Activated naive CD4-positive, alpha-beta T cell treated with anti-CD3 and anti-CD28 coated beads, Interleukin-2, amount 50 U/mL, for 72 hours (primary cell): ENCODE measurements around the gene ROBO2. TPM values are rescaled to one million over a fixed set of nuclear protein-coding genes. Genes with fewer than 3 reads are reported as not detected.
"Not testable (repeated sequence)": the region's sequence is repeated elsewhere in the genome, so short reads cannot be mapped to it uniquely, and the experiment has no call there.

Experiments used
- ATAC-seq, 2 donors: fragments of 150-1000 bp; cut with Tn5 transposase; 2 replicates each; pipeline ENCODE4 v1.10.0; 2021; ENCODE audit warnings: mild to moderate bottlenecking in 2 of 2, moderate library complexity in 2 of 2
- DNase-seq, 2 donors: peaks; one replicate each; pipeline ENCODE4 v3.0.0; 2021 to 2022; ENCODE audit warnings: low spot score in 2 of 2
- H3K27ac Mint-ChIP-seq, 2 donors: one replicate each; pipeline ENCODE4 v1.8.0; 2022; ENCODE audit warnings: mild to moderate bottlenecking in 2 of 2, mixed read lengths in 2 of 2
- H3K36me3 Mint-ChIP-seq, 2 donors: one replicate each; pipeline ENCODE4 v1.8.0; 2022; ENCODE audit warnings: mixed read lengths in 2 of 2
- H3K9me3 Mint-ChIP-seq, 2 donors: one replicate each; pipeline ENCODE4 v1.8.0; 2022; ENCODE audit warnings: mixed read lengths in 2 of 2
- total RNA-seq, 2 donors: library from RNA; stranded (reverse); gene quantifications; one replicate each; pipeline ENCODE4 v1.2.3, GENCODE V29; 2022

Gene ROBO2
- total RNA-seq, 2 donors from 2014 or later, result not detected

DNA sequence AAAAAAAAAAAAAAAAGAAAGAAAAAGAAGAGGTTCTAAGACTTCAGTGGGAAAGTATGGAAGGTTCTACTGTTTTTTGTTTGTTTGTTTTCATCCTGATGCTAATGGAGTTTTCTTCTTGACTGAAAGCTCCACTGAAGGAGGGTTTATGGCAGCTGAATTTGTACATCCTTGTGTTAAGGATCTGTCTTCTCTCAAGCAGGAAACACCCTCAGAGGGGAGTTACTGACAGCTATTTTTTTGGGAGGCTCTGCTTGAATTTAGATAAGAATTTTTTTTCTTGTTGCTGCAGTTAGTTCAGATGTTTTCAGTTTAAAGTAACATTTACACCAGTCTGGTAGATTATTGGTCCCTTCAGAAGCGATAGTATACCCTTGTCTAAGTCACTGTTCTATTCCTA, 325.3 kb downstream of the ROBO2 start:
- Mint-ChIP-seq H3K27ac (no peak overlapping the region), H3K36me3 (peaks cover 0 to 12% of the 10 kb centered on the region in 2 donors), H3K9me3 (peaks cover 25 to 33% of the 10 kb centered on the region in 2 donors)
- no peak for DNase-seq
- ATAC-seq, result no peak

DNA sequence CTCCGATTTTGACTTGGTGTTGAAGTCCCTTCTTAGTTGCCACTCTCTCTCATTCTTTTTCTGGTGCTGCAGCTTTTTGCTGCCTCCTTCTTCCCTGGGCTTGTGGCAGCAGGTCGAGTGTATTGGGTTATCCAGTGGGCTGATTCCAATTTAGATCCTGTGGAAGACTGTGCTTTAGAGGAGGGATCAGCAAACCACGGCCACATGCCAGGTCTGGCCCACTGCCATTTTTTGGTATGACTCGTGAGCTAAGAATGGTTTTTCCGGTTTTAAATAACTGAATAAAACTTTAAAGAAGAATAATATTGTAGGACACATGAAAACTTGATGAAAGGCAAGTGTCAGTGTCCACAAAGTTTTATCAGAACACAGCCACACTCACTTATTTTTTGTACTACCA, 330.5 kb downstream of the ROBO2 start:
- ATAC-seq (no peak), DNase-seq (no peak)
- Mint-ChIP-seq H3K9me3 (peaks cover 8 to 20% of the 10 kb centered on the region in 2 donors), H3K27ac (no peak overlapping the region), H3K36me3 (no peaks in the 10 kb centered on the region)

DNA sequence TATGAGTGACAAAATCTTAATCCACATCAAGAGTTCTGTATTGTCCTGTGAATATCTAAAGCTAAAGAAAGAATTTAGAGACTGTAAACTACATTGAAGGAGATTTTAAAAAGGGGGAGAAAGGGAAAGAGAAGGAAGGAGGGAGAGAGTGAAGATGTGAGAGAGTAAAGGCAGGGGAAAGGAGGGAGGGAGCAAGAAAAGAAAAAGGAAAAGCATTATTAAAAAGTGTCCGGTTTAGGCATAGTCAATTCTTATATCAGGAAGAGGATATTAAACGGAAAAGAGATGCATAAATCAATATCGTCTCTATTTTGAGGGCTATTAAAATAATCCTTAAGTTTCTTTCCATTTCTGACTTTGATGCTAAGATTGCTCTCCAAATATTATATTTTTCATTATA, 332.1 kb downstream of the ROBO2 start:
- no peak overlapping the region for H3K27ac Mint-ChIP-seq
- no peaks in the 10 kb centered on the region for H3K36me3 Mint-ChIP-seq
- no peak for DNase-seq
- peaks cover 12 to 13% of the 10 kb centered on the region in 2 donors for H3K9me3 Mint-ChIP-seq
- no peak for ATAC-seq

DNA sequence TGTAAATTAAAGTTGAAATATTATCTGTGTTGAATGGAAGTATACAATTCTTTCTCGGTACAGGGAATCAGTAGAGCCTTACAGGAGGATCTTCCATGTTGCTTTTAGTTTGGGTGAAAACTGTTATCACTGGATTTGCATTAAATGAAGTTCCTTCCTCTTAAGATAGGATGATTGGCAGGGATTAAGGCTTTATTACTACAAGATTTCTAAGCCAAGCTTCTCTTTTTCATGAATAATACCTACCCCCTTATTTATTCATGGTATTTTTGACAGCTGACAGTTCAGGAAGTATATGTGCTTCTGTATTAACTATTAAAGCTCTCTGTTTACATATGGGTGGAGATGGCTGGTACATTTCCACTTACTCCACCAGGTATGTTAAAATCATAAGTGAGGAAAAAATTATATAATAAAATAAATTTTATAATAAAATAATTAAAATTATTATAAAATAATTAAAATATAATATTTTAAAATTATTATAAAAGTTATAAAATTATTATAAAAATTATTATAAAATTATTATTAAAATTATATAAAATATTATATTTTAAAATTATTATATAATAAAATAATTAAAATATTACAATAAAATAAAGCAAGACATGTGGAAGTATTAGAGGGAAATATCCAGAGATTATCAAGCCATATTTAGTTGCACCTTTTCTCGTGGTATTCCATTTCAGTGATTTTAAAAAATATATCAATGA, 332.9 kb downstream of the ROBO2 start:
- peaks cover 12 to 13% of the 10 kb centered on the region in 2 donors for H3K9me3 Mint-ChIP-seq
- no peak overlapping the region for H3K27ac Mint-ChIP-seq
- H3K36me3 Mint-ChIP-seq, result no peaks in the 10 kb centered on the region
- ATAC-seq (no peak), DNase-seq (no peak)

DNA sequence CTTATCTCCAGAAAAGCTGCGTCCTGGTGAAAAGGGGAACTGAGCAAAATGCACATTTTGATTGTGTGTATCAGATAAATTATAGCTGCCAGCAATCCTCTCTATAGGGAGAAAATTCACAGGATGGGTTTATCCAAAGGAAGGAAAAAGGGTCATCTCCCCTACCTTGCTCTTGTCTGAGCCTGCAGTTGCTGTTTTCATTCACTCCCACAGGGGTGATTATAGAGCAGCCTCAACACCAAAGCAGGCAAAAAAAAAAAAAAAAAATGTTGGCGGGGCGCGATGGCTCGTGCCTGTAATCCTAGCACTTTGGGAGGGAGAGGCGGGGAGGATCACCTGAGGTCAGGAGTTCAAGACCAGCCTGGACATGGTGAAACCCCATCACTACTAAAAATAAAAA, 333.7 kb downstream of the ROBO2 start:
- H3K36me3 Mint-ChIP-seq, result no peaks in the 10 kb centered on the region
- no peak overlapping the region for H3K27ac Mint-ChIP-seq
- no peak for DNase-seq
- no peak for ATAC-seq
- peaks cover 12 to 13% of the 10 kb centered on the region in 2 donors for H3K9me3 Mint-ChIP-seq

DNA sequence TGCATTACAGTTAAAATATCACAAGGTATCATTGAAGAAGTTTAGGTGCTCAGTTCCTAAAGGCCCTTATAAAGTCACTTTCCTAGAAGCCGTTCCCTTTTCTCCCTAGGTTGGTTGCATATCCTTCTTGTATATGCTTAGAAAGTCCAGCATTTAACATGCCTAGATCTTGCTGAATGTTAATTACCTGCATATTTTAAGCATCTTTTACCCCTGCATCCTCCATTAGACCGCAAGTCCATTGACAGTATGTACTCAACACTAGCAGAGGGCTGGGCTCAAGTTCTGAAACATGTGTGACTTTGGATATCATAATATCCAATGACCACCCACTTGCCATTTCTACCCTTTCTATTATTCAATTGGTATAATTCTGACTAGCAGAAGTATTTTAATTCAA, 336.6 kb downstream of the ROBO2 start:
- ATAC-seq, result no peak
- Mint-ChIP-seq H3K36me3 (no peaks in the 10 kb centered on the region), H3K9me3 (peaks cover 5 to 21% of the 10 kb centered on the region in 2 donors), H3K27ac (no peak overlapping the region)
- no peak for DNase-seq

DNA sequence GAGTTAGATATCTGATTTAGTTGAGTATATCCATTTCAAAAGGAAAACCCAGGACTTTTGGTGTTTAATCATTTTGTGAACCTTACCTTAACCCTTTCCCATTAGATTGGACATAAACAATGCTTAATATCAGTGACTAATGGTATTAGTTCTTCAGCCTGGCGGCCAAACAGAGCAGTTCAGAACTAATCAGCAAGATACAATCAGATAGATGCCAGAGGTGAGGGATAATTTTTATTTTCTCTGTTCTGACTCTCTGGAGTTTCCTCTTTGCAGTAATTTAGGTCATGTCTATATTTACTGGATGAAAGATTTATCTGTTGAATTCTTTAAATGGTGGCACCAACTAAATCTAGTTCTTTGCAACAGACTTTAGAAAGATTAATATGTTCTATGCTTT, 337.8 kb downstream of the ROBO2 start:
- ATAC-seq, result no peak

DNA sequence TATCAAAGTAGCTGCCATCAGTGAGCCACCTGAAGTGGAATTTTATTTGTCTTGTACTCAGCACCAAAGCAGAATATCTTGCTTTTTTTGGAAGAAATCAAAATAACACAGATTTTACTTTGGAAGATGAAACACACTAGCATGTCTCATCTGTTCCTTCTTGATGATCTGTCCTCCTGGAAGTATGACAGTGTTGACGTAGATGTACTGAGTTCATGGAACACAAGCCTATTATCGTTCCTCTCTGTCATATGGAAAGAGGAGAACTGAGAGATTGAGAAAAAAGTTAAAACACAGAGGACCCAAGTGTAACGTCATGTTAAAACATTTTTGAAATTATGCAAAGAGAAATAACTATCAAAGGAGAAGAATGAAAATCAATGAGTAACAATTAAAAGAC, 340.2 kb downstream of the ROBO2 start:
- DNase-seq, result no peak
- Mint-ChIP-seq H3K36me3 (no peaks in the 10 kb centered on the region), H3K27ac (no peak overlapping the region), H3K9me3 (peaks cover 10 to 25% of the 10 kb centered on the region in 2 donors)
- ATAC-seq, result no peak

More for the DNA sequence above, 337.8 kb downstream of the ROBO2 start:
- no peak overlapping the region for H3K27ac Mint-ChIP-seq
- no peak for DNase-seq
- peaks cover 10 to 25% of the 10 kb centered on the region in 2 donors for H3K9me3 Mint-ChIP-seq
- no peaks in the 10 kb centered on the region for H3K36me3 Mint-ChIP-seq

DNA sequence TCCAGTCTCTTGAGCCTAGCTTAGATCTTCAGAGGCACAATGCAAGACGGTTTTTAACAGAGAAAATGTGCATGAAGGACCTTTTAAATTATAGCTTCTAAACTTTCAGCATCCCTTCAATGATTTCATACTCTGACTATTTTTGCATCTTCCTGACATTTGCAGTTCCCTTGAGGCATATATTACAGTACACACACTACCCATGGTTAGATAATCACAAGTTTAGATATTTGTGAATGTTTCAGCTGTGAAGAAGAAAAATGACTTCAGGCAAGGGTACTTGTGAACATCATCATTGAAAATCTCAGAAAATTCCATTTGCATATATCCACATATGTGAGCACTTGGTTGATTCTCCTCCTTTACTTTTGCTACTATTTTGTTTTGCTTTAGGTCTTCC, 341.5 kb downstream of the ROBO2 start:
- H3K9me3 Mint-ChIP-seq, result peaks cover 10 to 20% of the 10 kb centered on the region in 2 donors
- H3K36me3 Mint-ChIP-seq, result no peaks in the 10 kb centered on the region
- no peak overlapping the region for H3K27ac Mint-ChIP-seq

DNA sequence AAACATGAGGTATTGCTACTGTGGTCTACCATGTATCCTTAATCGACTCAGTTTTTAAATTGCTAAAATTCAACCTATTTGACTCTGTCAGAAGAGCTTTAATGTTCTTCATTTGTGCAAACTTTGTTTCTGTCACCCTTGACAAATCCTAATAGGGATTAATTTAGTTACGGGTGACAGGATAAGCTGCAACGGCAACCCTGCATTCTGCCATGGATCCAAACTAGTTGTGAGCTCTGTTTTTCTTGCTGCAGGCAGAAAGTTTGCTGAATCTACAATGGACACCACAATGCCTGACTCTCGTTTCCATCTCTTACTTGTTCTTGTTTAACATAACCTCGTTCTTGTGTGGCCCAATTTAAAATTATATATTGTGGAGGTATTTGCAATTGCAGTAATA, 352.3 kb downstream of the ROBO2 start:
- H3K27ac Mint-ChIP-seq, result no peak overlapping the region
- no peaks in the 10 kb centered on the region for H3K36me3 Mint-ChIP-seq
- peaks cover 8 to 23% of the 10 kb centered on the region in 2 donors for H3K9me3 Mint-ChIP-seq
- DNase-seq (no peak), ATAC-seq (no peak)

More for the DNA sequence above, 341.5 kb downstream of the ROBO2 start:
- DNase-seq (no peak), ATAC-seq (no peak)

DNA sequence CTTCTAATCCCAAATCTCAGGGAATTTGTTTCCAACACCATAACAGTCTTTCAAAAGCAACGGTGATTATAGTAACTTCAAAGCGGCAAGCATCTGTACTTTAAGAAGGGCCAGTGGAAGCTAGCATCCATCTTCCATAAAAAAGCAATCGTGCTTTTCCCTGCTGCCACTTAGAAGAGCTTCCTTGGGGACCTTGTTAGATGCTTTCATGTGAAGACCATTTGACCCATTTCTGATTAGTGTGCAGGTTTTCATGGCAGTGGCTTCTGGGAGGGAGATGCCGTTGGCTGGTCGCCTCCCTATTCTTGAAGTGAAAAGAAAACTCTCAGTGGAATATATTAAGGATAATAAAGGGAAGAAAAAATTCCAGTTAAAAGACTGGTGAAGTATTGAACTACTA, 354.1 kb downstream of the ROBO2 start:
- no peaks in the 10 kb centered on the region for H3K36me3 Mint-ChIP-seq
- H3K9me3 Mint-ChIP-seq, result peaks cover 4 to 20% of the 10 kb centered on the region in 2 donors
- no peak overlapping the region for H3K27ac Mint-ChIP-seq
- DNase-seq, result no peak
- ATAC-seq, result no peak

DNA sequence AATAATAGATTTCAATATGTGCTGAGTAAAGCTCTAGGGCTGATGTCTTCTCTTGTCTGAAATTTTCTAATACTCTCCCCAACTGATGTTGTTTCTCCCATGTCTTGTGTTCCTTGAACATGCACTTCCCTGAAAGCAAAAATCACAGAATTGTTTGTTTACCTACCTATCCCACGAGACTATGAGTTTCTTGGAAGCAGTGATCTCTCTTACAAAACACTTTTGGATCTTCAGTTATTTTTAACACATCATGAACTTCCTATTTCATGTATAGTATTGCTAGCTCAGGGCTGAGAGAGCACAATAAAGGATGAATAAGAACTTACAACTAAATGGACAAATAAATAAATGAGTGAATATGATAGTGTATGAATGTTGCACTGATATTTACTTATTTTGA, 365.0 kb downstream of the ROBO2 start:
- peaks cover 5 to 9% of the 10 kb centered on the region in 2 donors for H3K9me3 Mint-ChIP-seq
- no peak for ATAC-seq
- no peaks in the 10 kb centered on the region for H3K36me3 Mint-ChIP-seq
- DNase-seq, result no peak
- no peak overlapping the region for H3K27ac Mint-ChIP-seq

DNA sequence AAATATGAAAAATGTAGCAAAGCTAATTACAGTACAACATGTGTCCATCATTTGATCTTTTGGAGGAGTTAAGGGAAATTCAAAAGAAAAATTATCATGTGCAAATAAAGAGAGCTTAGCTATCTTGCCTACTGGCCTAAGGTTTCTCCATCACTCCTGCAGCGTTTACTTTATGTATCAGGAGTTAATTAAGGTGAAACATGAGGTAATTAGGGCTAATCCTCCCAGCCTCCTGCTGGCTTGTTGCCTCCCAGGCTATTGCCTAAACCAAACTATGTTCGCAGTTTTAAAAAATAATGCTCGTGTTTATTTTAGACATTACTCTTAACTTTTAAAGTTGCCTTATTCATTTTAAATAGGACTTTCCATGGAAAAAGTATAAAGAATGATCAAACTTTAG, 367.5 kb downstream of the ROBO2 start:
- Mint-ChIP-seq H3K36me3 (no peaks in the 10 kb centered on the region), H3K27ac (no peak overlapping the region), H3K9me3 (peaks cover 11 to 12% of the 10 kb centered on the region in 2 donors)
- no peak for DNase-seq
- ATAC-seq, result no peak

DNA sequence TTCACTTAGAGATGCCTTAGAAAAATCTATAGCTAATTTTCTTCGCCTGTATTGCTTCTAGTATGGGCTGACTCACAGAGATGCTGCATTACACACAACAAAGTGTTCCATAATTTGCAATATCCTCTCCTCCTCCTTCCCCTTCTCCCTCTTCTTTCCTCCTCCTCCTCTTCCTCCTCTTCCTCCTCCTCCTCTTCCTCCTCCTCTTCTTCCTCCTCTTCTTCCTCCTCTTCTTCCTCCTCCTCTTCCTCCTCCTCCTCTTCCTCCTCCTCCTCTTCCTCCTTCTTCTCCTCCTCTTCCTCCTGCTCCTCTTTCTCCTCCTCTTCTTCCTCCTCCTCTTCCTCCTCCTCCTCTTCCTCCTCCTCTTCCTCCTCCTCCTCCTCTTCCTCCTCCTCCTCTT, 370.4 kb downstream of the ROBO2 start:
- H3K27ac Mint-ChIP-seq, DNase-seq, ATAC-seq: not testable (repeated sequence)

DNA sequence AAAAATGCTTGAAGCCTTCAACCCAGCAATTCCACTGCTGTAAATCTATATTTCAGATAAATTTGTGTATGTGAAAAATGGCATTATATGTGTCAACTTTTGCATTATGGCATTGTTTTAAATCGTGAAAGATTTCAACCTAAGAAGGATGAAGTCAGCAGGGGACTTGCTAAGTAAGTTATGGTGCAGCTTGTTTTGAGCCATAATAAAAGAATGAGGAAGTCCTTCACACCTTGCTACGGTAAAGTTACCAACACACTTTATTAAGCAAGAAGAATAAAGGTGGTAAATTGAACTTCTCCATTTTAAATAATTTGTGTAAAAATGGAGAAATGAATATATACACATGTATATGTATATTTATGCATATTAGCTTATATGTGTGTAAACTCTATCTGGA, 371.4 kb downstream of the ROBO2 start:
- H3K27ac Mint-ChIP-seq, result no peak overlapping the region
- peaks cover 24 to 30% of the 10 kb centered on the region in 2 donors for H3K9me3 Mint-ChIP-seq
- H3K36me3 Mint-ChIP-seq, result peaks cover 0 to 10% of the 10 kb centered on the region in 2 donors
- ATAC-seq (no peak), DNase-seq (no peak)

More for the DNA sequence above, 370.4 kb downstream of the ROBO2 start:
- Mint-ChIP-seq H3K9me3 (peaks cover 24 to 30% of the 10 kb centered on the region in 2 donors), H3K36me3 (peaks cover 0 to 10% of the 10 kb centered on the region in 2 donors)

DNA sequence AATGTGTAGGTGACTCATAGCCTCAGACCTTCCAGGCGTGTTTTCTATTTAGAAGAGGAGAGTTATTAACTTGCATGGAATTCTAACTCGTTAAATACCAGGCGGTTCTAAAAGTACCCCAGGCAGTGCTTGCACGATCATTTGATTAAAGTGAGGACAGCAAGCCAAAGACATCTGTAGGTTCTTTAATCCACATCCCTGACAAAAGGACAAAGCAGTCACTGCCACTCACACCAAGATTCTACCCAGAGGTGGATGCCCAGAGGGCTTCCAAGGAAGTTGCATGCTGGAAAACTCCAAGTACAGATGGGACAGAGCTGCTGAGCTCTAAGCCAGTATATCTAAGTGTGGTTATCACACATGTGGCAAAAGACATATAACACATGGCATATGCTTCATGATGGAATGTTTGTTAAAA, 372.1 kb downstream of the ROBO2 start:
- ATAC-seq, result no peak
- DNase-seq, result no peak
- Mint-ChIP-seq H3K27ac (no peak overlapping the region), H3K9me3 (peaks cover 24 to 30% of the 10 kb centered on the region in 2 donors), H3K36me3 (peaks cover 0 to 10% of the 10 kb centered on the region in 2 donors)

DNA sequence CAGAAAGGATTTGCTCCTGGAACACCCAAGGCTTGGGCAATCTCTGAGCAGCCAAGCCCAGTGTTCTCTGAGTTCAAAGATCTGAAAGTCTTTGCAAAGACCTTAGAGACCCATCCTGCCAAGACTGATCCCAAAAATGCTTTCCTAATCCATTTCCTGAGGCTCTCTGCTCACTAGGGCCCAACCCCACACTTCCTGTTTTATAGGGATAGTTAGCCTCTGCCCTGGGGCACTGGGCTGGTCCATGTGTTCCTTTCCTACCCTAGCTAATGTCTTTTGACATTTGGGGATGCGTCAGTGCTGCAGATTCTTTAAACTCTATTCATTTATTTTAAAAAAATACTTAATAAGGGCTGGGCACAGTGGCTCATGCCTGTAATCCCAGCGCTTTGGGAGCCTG, 372.7 kb downstream of the ROBO2 start:
- H3K27ac Mint-ChIP-seq, result no peak overlapping the region
- DNase-seq, result no peak
- H3K9me3 Mint-ChIP-seq, result peaks cover 24 to 30% of the 10 kb centered on the region in 2 donors
- peaks cover 0 to 10% of the 10 kb centered on the region in 2 donors for H3K36me3 Mint-ChIP-seq
- ATAC-seq, result no peak

DNA sequence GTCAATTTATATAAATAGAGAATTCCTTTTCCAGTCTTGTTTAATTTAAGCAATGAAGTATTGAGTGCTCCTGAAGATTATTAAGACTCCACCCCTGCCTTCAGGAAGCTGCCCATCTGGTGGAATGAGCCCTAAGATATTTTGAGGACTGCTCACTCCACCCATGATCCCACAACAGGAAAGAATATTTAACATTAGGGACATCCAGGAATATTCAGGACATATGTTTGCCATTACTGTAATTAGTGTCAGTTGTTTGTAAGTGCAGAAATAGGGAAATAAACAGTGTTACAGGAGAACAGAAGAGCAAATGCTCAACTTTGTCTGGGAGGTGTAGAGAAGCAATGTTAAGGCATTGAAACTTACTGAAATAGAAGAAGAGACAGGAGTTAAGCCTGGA, 375.0 kb downstream of the ROBO2 start:
- H3K9me3 Mint-ChIP-seq, result peaks cover 24 to 30% of the 10 kb centered on the region in 2 donors
- H3K36me3 Mint-ChIP-seq, result peaks cover 0 to 10% of the 10 kb centered on the region in 2 donors
- no peak for ATAC-seq
- H3K27ac Mint-ChIP-seq, result no peak overlapping the region
- no peak for DNase-seq
